K562 (cell line): ENCODE measurements around the gene CALR3. TPM values are rescaled to one million over a fixed set of nuclear protein-coding genes. Genes with fewer than 3 reads are reported as not detected.
A peak's percentile ranks its signal among the peaks of the same experiment; 100 is the strongest.

Experiments used
- ASH1L ChIP-seq: fragments of 450-650 bp; IDR thresholded peaks from 2 replicates; pipeline ENCODE4 v1.6.1; 2018; ENCODE audit warnings: borderline replicate concordance, mild to moderate bottlenecking, low read depth; ENCODE audit not compliant: partially characterized antibody
- E2F1 ChIP-seq: sonication (generic); formaldehyde crosslinking; IDR thresholded peaks from 2 replicates; pipeline ENCODE4 v1.8.1; 2023; ENCODE audit warnings: mild to moderate bottlenecking, missing genetic modification reagents, moderate library complexity
- ID3 ChIP-seq, 2 experiments: fragments of 250-450 bp in 1 of 2; fragments of 450-650 bp in 1 of 2; sonication (Bioruptor Pico) in 1 of 2; IDR thresholded peaks; 2 replicates each; pipeline versions ENCODE4 v1.6.1 to v1.8.0; 2016 to 2021; ENCODE audit warnings: mild to moderate bottlenecking in 2 of 2, moderate library complexity in 2 of 2, missing compliant biosample characterization in 1 of 2, missing genetic modification characterization in 1 of 2
- KDM4B ChIP-seq, 2 experiments: fragments of 450-650 bp in 1 of 2; sonication (generic) in 1 of 2; IDR thresholded peaks; 2 replicates each; pipeline ENCODE4 v1.6.1; 2016 to 2017; ENCODE audit warnings: borderline replicate concordance in 2 of 2, antibody characterized with exemption in 1 of 2, low read depth in 1 of 2, mild to moderate bottlenecking in 1 of 2
- NR3C1 ChIP-seq: sonication (generic); formaldehyde crosslinking; IDR thresholded peaks from 2 replicates; pipeline ENCODE4 v1.8.1; 2022; ENCODE audit warnings: missing genetic modification reagents
- SAFB2 ChIP-seq: fragments of 200-400 bp; formaldehyde crosslinking; IDR thresholded peaks from 2 replicates; pipeline ENCODE4 v1.6.1; 2018; ENCODE audit warnings: borderline replicate concordance, low read length, low read depth, moderate library complexity; ENCODE audit not compliant: severe bottlenecking
- TCF7L2 ChIP-seq: fragments of 150-350 bp; IDR thresholded peaks from 2 replicates; pipeline ENCODE4 v1.6.1; 2016; ENCODE audit warnings: low read depth, mild to moderate bottlenecking, low read length, moderate library complexity
- ZBTB7A ChIP-seq: IDR thresholded peaks from 2 replicates; pipeline ENCODE4 v1.6.1; 2011; ENCODE audit warnings: low read depth, mild to moderate bottlenecking, low read length, moderate library complexity, borderline replicate concordance; ENCODE audit not compliant: control insufficient read depth
- ZNF75A ChIP-seq: fragments of 450-650 bp; formaldehyde crosslinking; IDR thresholded peaks from 2 replicates; pipeline ENCODE4 v1.4.0; 2020; ENCODE audit warnings: mild to moderate bottlenecking
- polyA plus RNA-seq, 8 experiments: library from polyadenylated mRNA; depleted of rRNA in 4 of 8; stranded (reverse) in 5 of 8; unstranded in 3 of 8; fragments of >200 nt; fragmentation: Nextera tagmentation in 2 of 8; fragmentation: Illumina TruSeq in 1 of 8; extraction: Ambion mirVana in 2 of 8; extraction: Trizol in 1 of 8; gene quantifications; 2 replicates each; pipeline versions ENCODE4 v1.2.1 to v1.2.3, GENCODE V29; 2011 to 2014; ENCODE audit warnings: inconsistent platforms in 1 of 8, missing spikeins in 1 of 8
- total RNA-seq, 7 experiments: library from RNA; depleted of rRNA in 6 of 7; stranded (reverse); fragments of >200 nt in 6 of 7; fragmentation: Illumina TruSeq in 2 of 7; extraction: Trizol in 2 of 7; gene quantifications; 2 replicates each; pipeline versions ENCODE4 v1.2.1 to v1.2.3, GENCODE V29; 2011 to 2021; ENCODE audit warnings: low replicate concordance in 1 of 7
- TF ChIP-seq, protein P1 (sequence below): fragments of 450-650 bp; formaldehyde crosslinking; IDR thresholded peaks from 2 replicates; pipeline ENCODE4 v1.4.0; 2022; ENCODE audit warnings: mild to moderate bottlenecking, moderate library complexity
- TF ChIP-seq, protein P2 (sequence below): fragments of 250-450 bp; sonication (Bioruptor Pico); IDR thresholded peaks from 2 replicates; pipeline ENCODE4 v1.8.0; 2022; ENCODE audit warnings: inconsistent platforms
- TF ChIP-seq, protein P3 (sequence below): conservative IDR thresholded peaks from 2 replicates; pipeline ENCODE4 v1.6.1; 2011; ENCODE audit warnings: low read depth, mild to moderate bottlenecking, low read length; ENCODE audit not compliant: control insufficient read depth
- TF ChIP-seq, protein P4 (sequence below), 2 experiments: fragments of 450-650 bp; IDR thresholded peaks; 2 replicates each; pipeline ENCODE4 v1.6.1; 2016
- TF ChIP-seq, protein P5 (sequence below): fragments of 450-650 bp; formaldehyde crosslinking; IDR thresholded peaks from 2 replicates; pipeline ENCODE4 v1.4.0; 2022; ENCODE audit warnings: missing genetic modification characterization

Gene CALR3
- total and polyA plus RNA-seq, 9 of the 15 experiments (the other 6 are each of a cell fraction or from before 2014, with no cell fraction given) = 0.15 to 0.41 (median 0.22) TPM; not detected in 4

DNA sequence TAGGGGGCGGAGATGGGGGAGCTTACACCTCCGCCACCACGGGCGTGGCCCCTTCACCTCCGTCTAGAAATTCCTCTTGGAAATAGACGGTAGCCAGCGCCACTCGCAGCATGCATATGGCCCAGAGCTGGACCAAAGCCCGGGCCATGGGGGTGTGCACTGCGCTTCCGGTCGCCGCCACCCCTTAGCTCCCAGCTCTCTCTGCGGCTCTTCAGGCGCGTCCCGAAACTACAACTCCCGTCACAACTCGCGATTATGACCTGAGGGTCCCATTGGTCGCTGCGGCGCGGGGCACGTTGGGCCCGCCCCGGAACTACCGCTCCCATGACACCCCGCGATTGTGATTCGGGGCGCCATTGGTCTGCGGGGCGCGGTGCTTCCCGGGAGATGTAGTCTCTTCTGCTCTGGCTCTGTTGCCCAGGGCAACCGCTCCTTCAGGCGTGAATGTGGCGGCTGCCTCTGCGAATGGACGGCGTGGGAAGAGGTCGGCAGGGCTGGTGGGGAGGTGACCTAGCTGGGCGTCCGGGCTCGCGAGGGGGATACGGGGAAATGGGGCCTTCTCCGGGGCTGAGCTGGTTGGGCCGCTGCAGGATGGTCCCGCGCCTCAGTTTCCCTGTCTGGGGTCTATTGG lies at the start of gene CALR3, which contains the start of gene C19orf44 (continued):
- TF ChIP-seq, protein P1, sequence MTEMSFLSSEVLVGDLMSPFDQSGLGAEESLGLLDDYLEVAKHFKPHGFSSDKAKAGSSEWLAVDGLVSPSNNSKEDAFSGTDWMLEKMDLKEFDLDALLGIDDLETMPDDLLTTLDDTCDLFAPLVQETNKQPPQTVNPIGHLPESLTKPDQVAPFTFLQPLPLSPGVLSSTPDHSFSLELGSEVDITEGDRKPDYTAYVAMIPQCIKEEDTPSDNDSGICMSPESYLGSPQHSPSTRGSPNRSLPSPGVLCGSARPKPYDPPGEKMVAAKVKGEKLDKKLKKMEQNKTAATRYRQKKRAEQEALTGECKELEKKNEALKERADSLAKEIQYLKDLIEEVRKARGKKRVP (CRISPR knock-in tag) = 0 out of 2 replicates have a peak, but pooled peaks have one; percentile 21
- TF ChIP-seq ID3 (CRISPR knock-in tag; IDR thresholded peaks at IDR 0.05) (no peak), ID3 (tag; IDR thresholded peaks at IDR 0.05) (peak; percentile 79), SAFB2 (no peak), ZBTB7A (peak; percentile 16; the same call in 1 of the 2 replicates), ZNF75A (CRISPR knock-in tag) (no peak), NR3C1 (CRISPR knock-in tag) (no peak), TCF7L2 (peak; percentile 51; the same call in 1 of the 2 replicates), ASH1L (peak; percentile 80), E2F1 (0 out of 2 replicates have a peak, but pooled peaks have one; percentile 54), KDM4B (IDR thresholded peaks at IDR 0.05; ENCODE audit: borderline replicate concordance in 2 of 2, low read depth in 1 of 2) (peak in 1 of 2 experiments; percentile 54; a peak in 1 of 4 replicates)
- TF ChIP-seq, protein P2, sequence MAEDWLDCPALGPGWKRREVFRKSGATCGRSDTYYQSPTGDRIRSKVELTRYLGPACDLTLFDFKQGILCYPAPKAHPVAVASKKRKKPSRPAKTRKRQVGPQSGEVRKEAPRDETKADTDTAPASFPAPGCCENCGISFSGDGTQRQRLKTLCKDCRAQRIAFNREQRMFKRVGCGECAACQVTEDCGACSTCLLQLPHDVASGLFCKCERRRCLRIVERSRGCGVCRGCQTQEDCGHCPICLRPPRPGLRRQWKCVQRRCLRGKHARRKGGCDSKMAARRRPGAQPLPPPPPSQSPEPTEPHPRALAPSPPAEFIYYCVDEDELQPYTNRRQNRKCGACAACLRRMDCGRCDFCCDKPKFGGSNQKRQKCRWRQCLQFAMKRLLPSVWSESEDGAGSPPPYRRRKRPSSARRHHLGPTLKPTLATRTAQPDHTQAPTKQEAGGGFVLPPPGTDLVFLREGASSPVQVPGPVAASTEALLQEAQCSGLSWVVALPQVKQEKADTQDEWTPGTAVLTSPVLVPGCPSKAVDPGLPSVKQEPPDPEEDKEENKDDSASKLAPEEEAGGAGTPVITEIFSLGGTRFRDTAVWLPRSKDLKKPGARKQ (CRISPR knock-in tag) = no peak
- TF ChIP-seq, protein P3, sequence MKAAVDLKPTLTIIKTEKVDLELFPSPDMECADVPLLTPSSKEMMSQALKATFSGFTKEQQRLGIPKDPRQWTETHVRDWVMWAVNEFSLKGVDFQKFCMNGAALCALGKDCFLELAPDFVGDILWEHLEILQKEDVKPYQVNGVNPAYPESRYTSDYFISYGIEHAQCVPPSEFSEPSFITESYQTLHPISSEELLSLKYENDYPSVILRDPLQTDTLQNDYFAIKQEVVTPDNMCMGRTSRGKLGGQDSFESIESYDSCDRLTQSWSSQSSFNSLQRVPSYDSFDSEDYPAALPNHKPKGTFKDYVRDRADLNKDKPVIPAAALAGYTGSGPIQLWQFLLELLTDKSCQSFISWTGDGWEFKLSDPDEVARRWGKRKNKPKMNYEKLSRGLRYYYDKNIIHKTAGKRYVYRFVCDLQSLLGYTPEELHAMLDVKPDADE = peak; percentile 100
- TF ChIP-seq, protein P4, sequence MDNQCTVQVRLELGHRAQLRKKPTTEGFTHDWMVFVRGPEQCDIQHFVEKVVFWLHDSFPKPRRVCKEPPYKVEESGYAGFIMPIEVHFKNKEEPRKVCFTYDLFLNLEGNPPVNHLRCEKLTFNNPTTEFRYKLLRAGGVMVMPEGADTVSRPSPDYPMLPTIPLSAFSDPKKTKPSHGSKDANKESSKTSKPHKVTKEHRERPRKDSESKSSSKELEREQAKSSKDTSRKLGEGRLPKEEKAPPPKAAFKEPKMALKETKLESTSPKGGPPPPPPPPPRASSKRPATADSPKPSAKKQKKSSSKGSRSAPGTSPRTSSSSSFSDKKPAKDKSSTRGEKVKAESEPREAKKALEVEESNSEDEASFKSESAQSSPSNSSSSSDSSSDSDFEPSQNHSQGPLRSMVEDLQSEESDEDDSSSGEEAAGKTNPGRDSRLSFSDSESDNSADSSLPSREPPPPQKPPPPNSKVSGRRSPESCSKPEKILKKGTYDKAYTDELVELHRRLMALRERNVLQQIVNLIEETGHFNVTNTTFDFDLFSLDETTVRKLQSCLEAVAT (IDR thresholded peaks at IDR 0.05) = no peak
- TF ChIP-seq, protein P5, sequence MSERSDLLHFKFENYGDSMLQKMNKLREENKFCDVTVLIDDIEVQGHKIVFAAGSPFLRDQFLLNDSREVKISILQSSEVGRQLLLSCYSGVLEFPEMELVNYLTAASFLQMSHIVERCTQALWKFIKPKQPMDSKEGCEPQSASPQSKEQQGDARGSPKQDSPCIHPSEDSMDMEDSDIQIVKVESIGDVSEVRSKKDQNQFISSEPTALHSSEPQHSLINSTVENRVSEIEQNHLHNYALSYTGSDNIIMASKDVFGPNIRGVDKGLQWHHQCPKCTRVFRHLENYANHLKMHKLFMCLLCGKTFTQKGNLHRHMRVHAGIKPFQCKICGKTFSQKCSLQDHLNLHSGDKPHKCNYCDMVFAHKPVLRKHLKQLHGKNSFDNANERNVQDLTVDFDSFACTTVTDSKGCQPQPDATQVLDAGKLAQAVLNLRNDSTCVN (CRISPR knock-in tag) = 0 out of 2 replicates have a peak, but pooled peaks have one; percentile 65
